GM23248 (cell line): ENCODE results near the gene NTNG1. TPM values are rescaled to one million over a fixed set of nuclear protein-coding genes. Genes with fewer than 3 reads are reported as not detected.

Source experiments
- DNase-seq: peaks from one replicate; pipeline ENCODE4 v3.0.0-alpha.2; 2015
- H2AFZ ChIP-seq: fragments of 200-600 bp; sonication (generic); 2 replicates; pipeline ENCODE4 v1.6.1; 2016; ENCODE audit warnings: antibody characterized with exemption
- H3F3A ChIP-seq: fragments of 200-600 bp; sonication (generic); 2 replicates; pipeline ENCODE4 v1.6.1; 2016; ENCODE audit warnings: mild to moderate bottlenecking, antibody characterized with exemption, mixed run types; ENCODE audit not compliant: insufficient read depth
- H3K27ac ChIP-seq: fragments of 200-600 bp; sonication (generic); 2 replicates; pipeline ENCODE4 v1.5.1; 2016; ENCODE audit warnings: mild to moderate bottlenecking
- H3K27me3 ChIP-seq: fragments of 200-600 bp; sonication (generic); replicated peaks from 2 replicates; pipeline ENCODE4 v1.6.1; 2016; ENCODE audit warnings: mild to moderate bottlenecking; ENCODE audit not compliant: insufficient read depth
- H3K36me3 ChIP-seq: fragments of 200-600 bp; sonication (generic); 2 replicates; pipeline ENCODE4 v1.6.1; 2016; ENCODE audit warnings: low read depth, mild to moderate bottlenecking
- H3K4me1 ChIP-seq: fragments of 200-600 bp; sonication (generic); 2 replicates; pipeline ENCODE4 v1.6.1; 2016; ENCODE audit warnings: mild to moderate bottlenecking; ENCODE audit not compliant: insufficient read depth
- H3K4me2 ChIP-seq: fragments of 200-600 bp; sonication (generic); one replicate; pipeline ENCODE4 v1.6.1; 2016; ENCODE audit warnings: mild to moderate bottlenecking; ENCODE audit not compliant: unreplicated experiment
- H3K4me3 ChIP-seq: fragments of 200-600 bp; sonication (generic); 2 replicates; pipeline ENCODE4 v1.5.1; 2016; ENCODE audit warnings: mild to moderate bottlenecking
- H3K79me2 ChIP-seq: fragments of 200-600 bp; sonication (generic); 2 replicates; pipeline ENCODE4 v1.6.1; 2016; ENCODE audit warnings: mild to moderate bottlenecking; ENCODE audit not compliant: insufficient read depth
- H3K9ac ChIP-seq: fragments of 200-600 bp; sonication (generic); 2 replicates; pipeline ENCODE4 v1.6.1; 2016; ENCODE audit warnings: mild to moderate bottlenecking
- H3K9me2 ChIP-seq: fragments of 200-600 bp; sonication (generic); 2 replicates; pipeline ENCODE4 v1.6.1; 2016; ENCODE audit warnings: mixed run types, mild to moderate bottlenecking, moderate library complexity; ENCODE audit not compliant: insufficient read depth
- H3K9me3 ChIP-seq: fragments of 200-600 bp; sonication (generic); one replicate; pipeline ENCODE4 v1.6.1; 2017; ENCODE audit warnings: low read depth
- H4K20me1 ChIP-seq: fragments of 200-600 bp; sonication (generic); 2 replicates; pipeline ENCODE4 v1.6.0; 2016; ENCODE audit not compliant: insufficient read depth
- EZH2 ChIP-seq: fragments of 200-600 bp; sonication (generic); IDR thresholded peaks from 2 replicates; pipeline ENCODE4 v1.6.1; 2018; ENCODE audit warnings: antibody characterized with exemption, mild to moderate bottlenecking; ENCODE audit not compliant: insufficient read depth, poor library complexity, severe bottlenecking
- EZH2phosphoT487 ChIP-seq: fragments of 200-600 bp; sonication (generic); IDR thresholded peaks from 2 replicates; pipeline ENCODE4 v1.6.1; 2018; ENCODE audit warnings: antibody characterized with exemption, moderate library complexity, mild to moderate bottlenecking, low read depth; ENCODE audit not compliant: insufficient read depth
- WGBS, 2 experiments: methylation state at CpG; one replicate each; pipeline ENCODE4 v1.1.6; 2015 to 2017; ENCODE audit warnings: low lambda C conversion rate in 2 of 2, low coverage in 1 of 2; ENCODE audit errors: missing lambda C conversion rate in 2 of 2; 5-methylcytosine and 5-hydroxymethylcytosine counted together
- in situ Hi-C: fragments of 300-500 bp; cut with MboI; formaldehyde crosslinking; loops from 2 replicates; pipeline ENCODE4 v1.15.0; 2020
- polyA plus RNA-seq: library from polyadenylated mRNA; unstranded; fragments of >200 nt; fragmentation: Nextera tagmentation; extraction: Ambion mirVana; gene quantifications from 2 replicates; pipeline ENCODE4 v1.2.1, GENCODE V29; 2016
- total RNA-seq: library from RNA; depleted of rRNA; stranded (reverse); fragments of >200 nt; shearing (Covaris generic); gene quantifications from 2 replicates; pipeline ENCODE4 v1.2.3, GENCODE V29; 2014

Gene NTNG1
- total and polyA plus RNA-seq, 2 experiments from 2014 or later, result 14.4 to 16.0 TPM

DNA sequence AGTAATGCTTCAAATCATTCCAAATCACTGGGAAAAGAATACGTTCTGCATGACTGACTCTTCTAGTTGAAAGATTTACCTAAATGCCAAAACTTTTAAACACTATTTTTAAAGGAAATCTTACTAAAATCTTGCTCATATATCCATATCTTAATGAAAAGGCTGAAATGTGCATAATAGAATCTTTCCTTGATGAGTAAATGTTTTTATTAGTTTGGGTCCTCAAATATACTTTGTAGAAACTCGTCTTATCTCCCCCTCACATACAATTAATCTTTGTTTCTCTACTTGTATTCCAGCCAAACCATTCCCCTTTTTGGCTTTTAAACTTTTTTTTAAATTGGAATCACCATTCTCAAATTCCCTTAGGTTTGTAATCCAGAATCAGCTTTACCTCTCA lies 110.2 kb downstream of the NTNG1 start:
- no peaks in the 10 kb centered on the region for H3K4me1 ChIP-seq
- in situ Hi-C loops, result no loop called here
- H3K27ac ChIP-seq, result no peak overlapping the region
- TF ChIP-seq EZH2phosphoT487 (no peak), EZH2 (no peak)
- H3F3A ChIP-seq, result no peaks in the 10 kb centered on the region
- H3K9ac ChIP-seq, result no peak overlapping the region
- no peaks in the 10 kb centered on the region for H3K36me3 ChIP-seq
- no peaks in the 10 kb centered on the region for H3K79me2 ChIP-seq
- H3K9me2 ChIP-seq, result no peaks in the 10 kb centered on the region
- H3K4me3 ChIP-seq, result no peak overlapping the region
- 79 to 88% methylated on average over 2 of the region's 2 CpGs for whole genome bisulfite sequencing, 2 experiments
- H3K27me3 ChIP-seq, result no peaks in the 10 kb centered on the region
- H4K20me1 ChIP-seq, result no peaks in the 10 kb centered on the region
- H3K4me2 ChIP-seq, result no peak overlapping the region
- H2AFZ ChIP-seq, result no peak overlapping the region
- DNase-seq, result no peak
- no peaks in the 10 kb centered on the region for H3K9me3 ChIP-seq

DNA sequence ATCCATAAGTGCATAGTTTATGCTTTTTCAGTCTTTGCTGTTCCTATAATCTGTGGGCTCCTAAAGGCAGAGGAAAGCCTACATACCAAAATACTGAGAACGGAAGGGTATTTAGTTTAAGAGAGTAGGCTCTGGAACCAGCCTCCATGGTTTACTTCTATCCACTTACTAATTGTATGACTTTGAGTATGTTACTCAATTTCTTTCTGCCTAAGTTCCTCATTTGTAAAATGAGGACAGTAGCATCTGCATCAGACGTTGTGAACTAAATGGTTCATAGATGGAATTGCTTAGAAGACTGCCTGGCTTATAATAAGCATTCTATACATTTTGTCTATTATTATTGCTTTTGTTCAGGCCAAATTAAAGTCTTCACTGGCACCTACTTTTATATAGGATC lies 111.0 kb downstream of the NTNG1 start:
- no peak for DNase-seq
- Histone ChIP-seq H3K9me2 (no peaks in the 10 kb centered on the region), H3K4me2 (no peak overlapping the region), H3K36me3 (no peaks in the 10 kb centered on the region), H3K27ac (no peak overlapping the region), H3K79me2 (no peaks in the 10 kb centered on the region), H3K4me3 (no peak overlapping the region), H3F3A (no peaks in the 10 kb centered on the region), H3K27me3 (no peaks in the 10 kb centered on the region), H2AFZ (no peak overlapping the region), H3K9ac (no peak overlapping the region), H3K9me3 (no peaks in the 10 kb centered on the region), H4K20me1 (no peaks in the 10 kb centered on the region), H3K4me1 (no peaks in the 10 kb centered on the region)
- TF ChIP-seq EZH2 (no peak), EZH2phosphoT487 (no peak)
- 96 to 98% methylated on average over 2 of the region's 2 CpGs for WGBS, 2 experiments
- in situ Hi-C loops, result no loop called here

DNA sequence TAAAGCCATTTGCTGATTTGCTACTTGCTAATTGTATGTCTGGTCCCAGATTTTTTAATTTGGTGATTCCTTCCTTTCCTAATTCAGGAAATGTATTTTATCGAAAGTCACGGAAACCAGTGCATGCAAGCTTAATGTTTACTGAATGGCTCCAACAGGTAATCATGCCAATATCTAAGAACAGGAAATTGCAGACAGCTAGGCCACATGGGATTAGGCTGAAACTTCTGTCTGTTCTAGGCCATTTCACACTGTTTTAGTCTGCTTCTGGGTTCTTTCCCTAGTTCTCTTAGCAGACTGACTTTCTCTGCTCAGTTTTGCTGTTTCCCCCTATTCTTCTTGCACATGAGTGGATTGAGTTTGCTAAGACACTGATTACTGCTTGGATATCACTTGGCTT lies 111.4 kb downstream of the NTNG1 start:
- no peak overlapping the region for H3K9ac ChIP-seq
- no peak overlapping the region for H3K27ac ChIP-seq
- no peak for DNase-seq
- WGBS, 2 experiments, result 93 to 100% methylated on average over 2 of the region's 2 CpGs
- H3K9me2 ChIP-seq, result no peaks in the 10 kb centered on the region
- no peaks in the 10 kb centered on the region for H4K20me1 ChIP-seq
- H3F3A ChIP-seq, result no peaks in the 10 kb centered on the region
- H2AFZ ChIP-seq, result no peak overlapping the region
- no peak for TF ChIP-seq EZH2phosphoT487
- no peak for TF ChIP-seq EZH2
- H3K4me2 ChIP-seq, result no peak overlapping the region
- no peaks in the 10 kb centered on the region for H3K9me3 ChIP-seq
- no peaks in the 10 kb centered on the region for H3K36me3 ChIP-seq
- no peaks in the 10 kb centered on the region for H3K4me1 ChIP-seq
- no peak overlapping the region for H3K4me3 ChIP-seq
- H3K79me2 ChIP-seq, result no peaks in the 10 kb centered on the region
- in situ Hi-C loops, result no loop called here
- H3K27me3 ChIP-seq, result no peaks in the 10 kb centered on the region

DNA sequence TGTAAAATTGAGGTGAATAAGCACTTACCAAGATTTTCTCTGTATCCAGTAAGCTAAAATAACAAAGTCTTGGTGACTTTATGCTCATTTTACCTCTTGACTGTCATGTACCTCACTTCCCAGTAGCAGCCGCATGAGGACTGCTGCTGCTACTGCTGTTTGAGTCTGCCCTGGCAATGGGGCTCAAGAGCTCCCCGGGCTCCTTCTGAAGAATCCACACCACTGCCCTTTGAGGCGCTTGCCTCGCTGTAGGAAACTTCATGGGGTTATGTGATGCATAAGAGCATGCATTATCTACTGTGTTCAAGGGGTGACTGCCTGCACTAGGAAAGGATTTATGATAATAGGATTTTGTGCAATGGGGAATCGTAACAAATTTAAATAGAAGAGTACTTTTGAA lies 113.5 kb downstream of the NTNG1 start:
- in situ Hi-C loops, result no loop called here

DNA sequence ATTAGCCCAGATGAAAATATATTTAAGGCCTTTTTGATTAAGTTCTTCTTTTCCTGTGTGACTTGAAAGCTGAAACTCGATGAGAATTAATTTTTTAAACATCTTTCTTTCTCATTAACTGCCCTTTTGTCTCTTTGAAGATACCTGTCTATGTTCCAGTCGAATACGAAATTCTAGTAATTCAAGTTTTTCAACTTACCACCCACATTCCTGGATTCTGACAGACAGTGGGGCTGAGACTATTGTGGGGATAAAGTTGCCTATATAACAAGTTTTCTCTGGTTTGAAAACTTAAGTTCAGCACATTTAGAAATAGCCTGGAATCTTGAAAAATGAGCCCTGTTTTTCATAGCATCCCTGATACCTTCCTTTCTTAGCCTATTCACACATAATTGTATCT lies 114.6 kb downstream of the NTNG1 start:
- Histone ChIP-seq H3K9me3 (no peaks in the 10 kb centered on the region), H4K20me1 (no peaks in the 10 kb centered on the region), H3K4me3 (no peak overlapping the region), H3K9me2 (no peaks in the 10 kb centered on the region), H3K4me1 (no peaks in the 10 kb centered on the region), H3K9ac (no peak overlapping the region), H3K36me3 (no peaks in the 10 kb centered on the region), H3K4me2 (no peak overlapping the region), H3F3A (no peaks in the 10 kb centered on the region), H3K79me2 (no peaks in the 10 kb centered on the region), H3K27me3 (no peaks in the 10 kb centered on the region), H3K27ac (no peak overlapping the region), H2AFZ (no peak overlapping the region)
- WGBS, 2 experiments, result 70 to 73% methylated on average over 3 of the region's 3 CpGs
- no peak for DNase-seq
- in situ Hi-C loops, result no loop called here
- TF ChIP-seq EZH2 (no peak), EZH2phosphoT487 (no peak)

More for the DNA sequence above, 113.5 kb downstream of the NTNG1 start:
- Histone ChIP-seq H3K27me3 (no peaks in the 10 kb centered on the region), H3K9me3 (no peaks in the 10 kb centered on the region), H3K4me3 (no peak overlapping the region), H3K4me1 (no peaks in the 10 kb centered on the region), H3K9ac (no peak overlapping the region), H3K36me3 (no peaks in the 10 kb centered on the region), H3K4me2 (no peak overlapping the region), H3K9me2 (no peaks in the 10 kb centered on the region), H4K20me1 (no peaks in the 10 kb centered on the region), H3F3A (no peaks in the 10 kb centered on the region), H3K27ac (no peak overlapping the region), H3K79me2 (no peaks in the 10 kb centered on the region), H2AFZ (no peak overlapping the region)
- TF ChIP-seq EZH2phosphoT487, result no peak
- TF ChIP-seq EZH2, result no peak
- WGBS, 2 experiments, result 86% methylated on average over 5 of the region's 5 CpGs
- DNase-seq, result no peak
